H9 (cell line): Measurements from ENCODE around the gene UTF1. TPM values are rescaled to one million over a fixed set of nuclear protein-coding genes. Genes with fewer than 3 reads are reported as not detected.

Experiments used
- DNase-seq: peaks from one replicate; pipeline ENCODE4 v3.0.0-alpha.2; 2017
- H2AFZ ChIP-seq: one replicate; pipeline ENCODE4 v1.6.1; 2013; ENCODE audit warnings: mild to moderate bottlenecking, low read length, control low read depth, moderate library complexity
- H2AK5ac ChIP-seq: 2 replicates; pipeline ENCODE4 v1.6.1; 2013; ENCODE audit warnings: low read length, control low read depth, mixed read lengths; ENCODE audit not compliant: insufficient read length
- H2BK120ac ChIP-seq: one replicate; pipeline ENCODE4 v1.6.1; 2013; ENCODE audit warnings: low read depth, mild to moderate bottlenecking, low read length, control low read depth, inconsistent platforms; ENCODE audit not compliant: poor library complexity, severe bottlenecking
- H2BK12ac ChIP-seq: 2 replicates; pipeline ENCODE4 v1.6.1; 2013; ENCODE audit warnings: low read length, control low read depth, mixed read lengths, low read depth; ENCODE audit not compliant: insufficient read length
- H2BK15ac ChIP-seq: 2 replicates; pipeline ENCODE4 v1.6.1; 2013; ENCODE audit warnings: low read depth, low read length, control low read depth
- H2BK20ac ChIP-seq: one replicate; pipeline ENCODE4 v1.6.1; 2013; ENCODE audit warnings: low read depth, mild to moderate bottlenecking, low read length, control low read depth, inconsistent platforms; ENCODE audit not compliant: poor library complexity, severe bottlenecking
- H2BK5ac ChIP-seq: 2 replicates; pipeline ENCODE4 v1.6.1; 2013; ENCODE audit warnings: low read length, control low read depth, mixed read lengths; ENCODE audit not compliant: insufficient read length
- H3K14ac ChIP-seq: 2 replicates; pipeline ENCODE4 v1.6.1; 2013; ENCODE audit warnings: low read length, control low read depth; ENCODE audit not compliant: insufficient read depth
- H3K18ac ChIP-seq: 2 replicates; pipeline ENCODE4 v1.6.1; 2013; ENCODE audit warnings: low read depth, mild to moderate bottlenecking, mixed read lengths, low read length, control low read depth; ENCODE audit not compliant: insufficient read length
- H3K23ac ChIP-seq: 2 replicates; pipeline ENCODE4 v1.6.1; 2013; ENCODE audit warnings: low read length, control low read depth, mixed read lengths, low read depth; ENCODE audit not compliant: insufficient read length
- H3K23me2 ChIP-seq: 2 replicates; pipeline ENCODE4 v1.6.1; 2013; ENCODE audit warnings: low read depth, mild to moderate bottlenecking, mixed read lengths, low read length, control low read depth; ENCODE audit not compliant: insufficient read length, poor library complexity, severe bottlenecking
- H3K27ac ChIP-seq: 2 replicates; pipeline ENCODE4 v1.5.1; 2013; ENCODE audit warnings: low read length, control low read depth, mixed read lengths, low read depth; ENCODE audit not compliant: insufficient read length
- H3K27me3 ChIP-seq: 2 replicates; pipeline ENCODE4 v1.6.1; 2013; ENCODE audit warnings: low read length, control low read depth, inconsistent platforms; ENCODE audit not compliant: insufficient read depth
- H3K4ac ChIP-seq: 2 replicates; pipeline ENCODE4 v1.6.1; 2013; ENCODE audit warnings: low read depth, mild to moderate bottlenecking, control low read depth, inconsistent platforms, low read length, moderate library complexity
- H3K4me1 ChIP-seq: 2 replicates; pipeline ENCODE4 v1.6.1; 2013; ENCODE audit warnings: low read length, control low read depth, inconsistent platforms; ENCODE audit not compliant: insufficient read depth
- H3K4me2 ChIP-seq: 2 replicates; pipeline ENCODE4 v1.6.1; 2013; ENCODE audit warnings: low read length, control low read depth, mixed read lengths; ENCODE audit not compliant: insufficient read length, insufficient read depth
- H3K56ac ChIP-seq: 2 replicates; pipeline ENCODE4 v1.6.1; 2013; ENCODE audit warnings: low read depth, mild to moderate bottlenecking, mixed read lengths, low read length, control low read depth; ENCODE audit not compliant: insufficient read length
- H3K79me1 ChIP-seq: 2 replicates; pipeline ENCODE4 v1.6.1; 2013; ENCODE audit warnings: low read depth, mild to moderate bottlenecking, moderate library complexity, low read length, control low read depth, inconsistent platforms; ENCODE audit not compliant: insufficient read depth, poor library complexity, severe bottlenecking
- H3K79me2 ChIP-seq: 2 replicates; pipeline ENCODE4 v1.6.1; 2013; ENCODE audit warnings: low read length, control low read depth, inconsistent platforms; ENCODE audit not compliant: insufficient read depth
- H3K9ac ChIP-seq: 2 replicates; pipeline ENCODE4 v1.6.1; 2013; ENCODE audit warnings: low read length, control low read depth, mixed read lengths; ENCODE audit not compliant: insufficient read length; ENCODE audit errors: extremely low read depth
- H3K9me3 ChIP-seq: one replicate; pipeline ENCODE4 v1.6.1; 2013; ENCODE audit warnings: low read depth, low read length, inconsistent platforms; ENCODE audit not compliant: control insufficient read depth
- H3T11ph ChIP-seq: one replicate; pipeline ENCODE4 v1.6.1; 2013; ENCODE audit warnings: mild to moderate bottlenecking, low read length, control low read depth, inconsistent platforms
- H4K20me1 ChIP-seq: one replicate; pipeline ENCODE4 v1.6.1; 2013; ENCODE audit not compliant: control insufficient read depth, insufficient read length, insufficient read depth
- H4K5ac ChIP-seq: 2 replicates; pipeline ENCODE4 v1.6.1; 2013; ENCODE audit warnings: low read depth, mild to moderate bottlenecking, mixed read lengths, low read length, control low read depth; ENCODE audit not compliant: insufficient read length
- H4K8ac ChIP-seq: replicated peaks from 2 replicates; pipeline ENCODE4 v1.6.1; 2013; ENCODE audit warnings: low read length, control low read depth, mixed read lengths, low read depth; ENCODE audit not compliant: insufficient read length
- H4K91ac ChIP-seq: 2 replicates; pipeline ENCODE4 v1.6.1; 2013; ENCODE audit warnings: low read depth, mild to moderate bottlenecking, moderate library complexity, mixed read lengths, low read length, control low read depth; ENCODE audit not compliant: insufficient read length
- H3K27ac Mint-ChIP-seq, 3 experiments: 2 replicates in 2 of 3; 3 replicates in 1 of 3; pipeline ENCODE4 v1.8.0; 2020 to 2021; ENCODE audit warnings: mixed read lengths in 3 of 3, mild to moderate bottlenecking in 1 of 3, moderate library complexity in 1 of 3
- H3K27me3 Mint-ChIP-seq: 2 replicates; pipeline ENCODE4 v1.8.0; 2021; ENCODE audit warnings: low read depth, mild to moderate bottlenecking, moderate library complexity, mixed read lengths
- H3K36me3 Mint-ChIP-seq, 3 experiments: 2 replicates in 2 of 3; 3 replicates in 1 of 3; pipeline ENCODE4 v1.8.0; 2020 to 2021; ENCODE audit warnings: low read depth in 3 of 3, mixed read lengths in 3 of 3; ENCODE audit not compliant: insufficient read depth in 1 of 3
- H3K4me1 Mint-ChIP-seq, 2 experiments: 2 replicates each; pipeline ENCODE4 v1.8.0; 2020; ENCODE audit warnings: mixed read lengths in 2 of 2
- H3K4me3 Mint-ChIP-seq, 2 experiments: 2 replicates in 1 of 2; 3 replicates in 1 of 2; pipeline ENCODE4 v1.8.0; 2020 to 2021; ENCODE audit warnings: mild to moderate bottlenecking in 2 of 2, mixed read lengths in 2 of 2, moderate library complexity in 1 of 2
- H3K9me3 Mint-ChIP-seq, 2 experiments: 2 replicates in 1 of 2; 3 replicates in 1 of 2; pipeline ENCODE4 v1.8.0; 2020; ENCODE audit warnings: mild to moderate bottlenecking in 2 of 2, mixed read lengths in 2 of 2, moderate library complexity in 1 of 2
- WGBS: extraction: QIAGEN DNeasy Blood & Tissue Kit; methylation state at CpG from one replicate; pipeline ENCODE4 v1.1.7; 2013; ENCODE audit warnings: missing lambda C conversion rate, low lambda C conversion rate, mixed read lengths; ENCODE audit not compliant: insufficient read length; ENCODE audit errors: extremely low coverage; 5-methylcytosine and 5-hydroxymethylcytosine counted together
- total RNA-seq: library from RNA; stranded (reverse); gene quantifications from 2 replicates; pipeline ENCODE4 v1.2.1, GENCODE V29; 2021
- TF ChIP-seq, protein P1 (sequence below): fragments of 200-600 bp; sonication (generic); conservative IDR thresholded peaks from 3 replicates; pipeline ENCODE4 v1.8.0; 2021; ENCODE audit warnings: antibody characterized with exemption, mild to moderate bottlenecking

UTF1 gene
- total RNA-seq, 1 experiment from 2014 or later, result 31.5 TPM

DNA sequence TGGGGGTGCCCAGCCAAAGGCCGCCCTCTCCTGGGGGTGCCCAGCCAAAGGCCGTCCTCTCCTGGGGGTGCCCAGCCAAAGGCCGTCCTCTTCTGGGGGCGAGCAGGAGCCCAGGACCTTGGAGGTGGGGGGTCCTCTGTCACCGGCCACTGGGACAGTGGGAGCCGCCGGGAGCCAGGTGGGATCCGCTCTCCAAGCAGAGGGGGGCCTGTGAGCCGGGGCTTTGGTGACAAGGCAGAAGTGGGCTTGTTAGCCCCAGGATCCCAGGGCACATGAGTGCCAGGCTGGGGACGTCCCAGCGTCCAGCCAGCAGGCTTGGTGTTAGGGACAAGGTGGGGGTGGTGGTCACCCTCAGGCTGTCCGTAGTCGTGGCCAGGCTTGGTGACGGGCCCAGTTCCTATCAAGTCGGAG lies 29.4 kb upstream of the UTF1 start:
- H3K9ac ChIP-seq, result no peak overlapping the region
- no peak overlapping the region for H2BK120ac ChIP-seq
- H2BK15ac ChIP-seq, result no peak overlapping the region
- H3K9me3 ChIP-seq, result no peaks in the 10 kb centered on the region
- 0 out of 4 replicates have a peak, but pooled peaks cover 0 to 2% of the 10 kb centered on the region in 2 experiments for H3K4me1 Mint-ChIP-seq
- no peak overlapping the region for H3K4me3 Mint-ChIP-seq
- H3K14ac ChIP-seq, result no peak overlapping the region
- H3K27ac ChIP-seq, result no peak overlapping the region
- H4K8ac ChIP-seq, result no peak overlapping the region
- H2AK5ac ChIP-seq, result no peak overlapping the region
- no peak overlapping the region for H3K4me2 ChIP-seq
- H3K9me3 Mint-ChIP-seq, result no peaks in the 10 kb centered on the region
- no peaks in the 10 kb centered on the region for H3K23me2 ChIP-seq
- no peak overlapping the region for H2AFZ ChIP-seq
- H4K5ac ChIP-seq, result no peak overlapping the region
- H3K4me1 ChIP-seq, result no peaks in the 10 kb centered on the region
- H4K91ac ChIP-seq, result no peak overlapping the region
- no peak overlapping the region for H2BK20ac ChIP-seq
- DNase-seq, result no peak
- no peak overlapping the region for H3K18ac ChIP-seq
- H3K36me3 Mint-ChIP-seq, result peaks cover 1 to 5% (median 2%) of the 10 kb centered on the region in 3 experiments; a peak in 3 of 7 replicates
- no peak overlapping the region for H3K56ac ChIP-seq
- TF ChIP-seq, protein P1, sequence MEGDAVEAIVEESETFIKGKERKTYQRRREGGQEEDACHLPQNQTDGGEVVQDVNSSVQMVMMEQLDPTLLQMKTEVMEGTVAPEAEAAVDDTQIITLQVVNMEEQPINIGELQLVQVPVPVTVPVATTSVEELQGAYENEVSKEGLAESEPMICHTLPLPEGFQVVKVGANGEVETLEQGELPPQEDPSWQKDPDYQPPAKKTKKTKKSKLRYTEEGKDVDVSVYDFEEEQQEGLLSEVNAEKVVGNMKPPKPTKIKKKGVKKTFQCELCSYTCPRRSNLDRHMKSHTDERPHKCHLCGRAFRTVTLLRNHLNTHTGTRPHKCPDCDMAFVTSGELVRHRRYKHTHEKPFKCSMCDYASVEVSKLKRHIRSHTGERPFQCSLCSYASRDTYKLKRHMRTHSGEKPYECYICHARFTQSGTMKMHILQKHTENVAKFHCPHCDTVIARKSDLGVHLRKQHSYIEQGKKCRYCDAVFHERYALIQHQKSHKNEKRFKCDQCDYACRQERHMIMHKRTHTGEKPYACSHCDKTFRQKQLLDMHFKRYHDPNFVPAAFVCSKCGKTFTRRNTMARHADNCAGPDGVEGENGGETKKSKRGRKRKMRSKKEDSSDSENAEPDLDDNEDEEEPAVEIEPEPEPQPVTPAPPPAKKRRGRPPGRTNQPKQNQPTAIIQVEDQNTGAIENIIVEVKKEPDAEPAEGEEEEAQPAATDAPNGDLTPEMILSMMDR, result no peak
- no peaks in the 10 kb centered on the region for H3K27me3 ChIP-seq
- H2BK5ac ChIP-seq, result no peak overlapping the region
- no peak overlapping the region for H2BK12ac ChIP-seq
- no peaks in the 10 kb centered on the region; the same call in 1 of the 2 replicates for H3K27me3 Mint-ChIP-seq
- H3K23ac ChIP-seq, result no peak overlapping the region
- no peaks in the 10 kb centered on the region for H3K79me1 ChIP-seq
- H3K4ac ChIP-seq, result no peak overlapping the region
- WGBS, result no CpG with 5 or more reads among the region's 15 CpGs
- H3K79me2 ChIP-seq, result no peaks in the 10 kb centered on the region
- no peaks in the 10 kb centered on the region for H4K20me1 ChIP-seq
- no peak overlapping the region for H3T11ph ChIP-seq
- peak overlapping the region; percentile 73 to 84 (median 82); a peak in 5 of 7 replicates for H3K27ac Mint-ChIP-seq
